Activated naive CD4-positive, alpha-beta T cell treated with anti-CD3 and anti-CD28 coated beads, Interleukin-2, amount 50 U/mL, for 24 hours (primary cell): Measurements from ENCODE around the gene AGBL1.
A peak's percentile ranks its signal among the peaks of the same experiment; 100 is the strongest.

ENCODE experiments used
- H3K27ac Mint-ChIP-seq: one replicate; pipeline ENCODE4 v1.8.0; 2021; ENCODE audit warnings: mild to moderate bottlenecking, mixed read lengths
- H3K27me3 Mint-ChIP-seq: one replicate; pipeline ENCODE4 v1.8.0; 2021; ENCODE audit warnings: mixed read lengths
- H3K36me3 Mint-ChIP-seq: one replicate; pipeline ENCODE4 v1.8.0; 2021; ENCODE audit warnings: mixed read lengths
- H3K4me1 Mint-ChIP-seq: one replicate; pipeline ENCODE4 v1.8.0; 2021; ENCODE audit warnings: mixed read lengths
- H3K4me3 Mint-ChIP-seq: one replicate; pipeline ENCODE4 v1.8.0; 2021; ENCODE audit warnings: mild to moderate bottlenecking, mixed read lengths
- H3K9me3 Mint-ChIP-seq: one replicate; pipeline ENCODE4 v1.8.0; 2021; ENCODE audit warnings: mixed read lengths

The AGBL1 gene

DNA sequence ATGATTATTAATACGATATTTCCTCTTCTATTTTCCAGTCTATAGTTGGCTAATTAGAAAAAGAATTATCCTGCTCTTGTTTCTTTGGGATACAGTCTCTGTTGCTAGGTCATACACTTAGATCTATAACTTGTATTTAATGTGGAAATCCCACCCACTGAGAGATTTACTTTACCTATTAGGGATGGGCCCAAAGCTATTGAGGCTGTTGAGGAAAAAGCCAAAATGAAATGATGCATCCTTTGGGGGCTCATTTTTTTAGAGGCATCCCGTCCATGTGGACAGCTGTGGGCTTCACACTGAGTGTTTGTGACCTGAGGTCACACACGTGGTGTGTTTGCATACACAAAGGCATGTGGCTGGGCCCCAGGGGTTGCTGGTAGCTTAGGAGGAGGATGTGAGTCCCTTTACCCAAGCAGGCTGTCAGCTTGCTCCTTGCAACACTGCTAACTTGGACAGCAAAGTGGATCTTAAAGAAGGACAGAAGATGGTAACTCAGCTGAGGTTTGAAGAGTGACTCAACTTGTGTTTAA is 477.4 kb downstream of the AGBL1 start:
- H3K9me3 Mint-ChIP-seq = no peaks in the 10 kb centered on the region
- no peaks in the 10 kb centered on the region for H3K27me3 Mint-ChIP-seq
- H3K36me3 Mint-ChIP-seq = no peaks in the 10 kb centered on the region
- no peak overlapping the region for H3K27ac Mint-ChIP-seq
- no peak overlapping the region for H3K4me3 Mint-ChIP-seq
- H3K4me1 Mint-ChIP-seq = no peaks in the 10 kb centered on the region

- Mint-ChIP-seq H3K9me3 (no peaks in the 10 kb centered on the region), H3K4me1 (no peaks in the 10 kb centered on the region), H3K27me3 (no peaks in the 10 kb centered on the region), H3K27ac (no peak overlapping the region), H3K36me3 (no peaks in the 10 kb centered on the region), H3K4me3 (no peak overlapping the region)
These were observed 478.6 kb downstream of the AGBL1 start for GRCh38 chr15:86558252-86558651.

- Mint-ChIP-seq H3K36me3 (peaks cover 3% of the 10 kb centered on the region), H3K27ac (no peak overlapping the region), H3K4me1 (no peaks in the 10 kb centered on the region), H3K4me3 (no peak overlapping the region), H3K9me3 (no peaks in the 10 kb centered on the region), H3K27me3 (no peaks in the 10 kb centered on the region)
These were observed 479.0 kb downstream of the AGBL1 start for GRCh38 chr15:86558686-86559085.

DNA sequence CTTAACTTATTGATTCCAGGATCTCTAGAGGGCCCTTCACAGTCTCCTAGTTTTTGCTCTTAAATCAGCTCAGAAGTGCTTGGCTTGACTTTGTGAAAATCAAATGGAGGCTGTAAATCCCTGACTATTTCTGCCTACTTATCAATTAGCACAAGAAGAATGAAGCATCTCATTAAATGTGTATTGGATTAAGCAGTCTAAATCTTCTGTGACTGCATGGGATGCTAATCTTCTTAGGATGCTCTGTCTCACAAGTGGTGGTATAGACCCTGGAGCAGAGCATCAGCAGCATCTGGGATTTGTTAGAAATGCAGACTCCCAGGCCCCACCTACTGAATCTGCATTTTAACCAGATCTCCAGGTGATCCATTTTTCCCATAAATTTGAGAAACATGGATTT is 488.7 kb downstream of the AGBL1 start:
- Mint-ChIP-seq H3K9me3 (no peaks in the 10 kb centered on the region), H3K27me3 (no peaks in the 10 kb centered on the region), H3K4me1 (peaks cover 8% of the 10 kb centered on the region), H3K36me3 (peaks cover 9% of the 10 kb centered on the region), H3K27ac (no peak overlapping the region), H3K4me3 (no peak overlapping the region)

DNA sequence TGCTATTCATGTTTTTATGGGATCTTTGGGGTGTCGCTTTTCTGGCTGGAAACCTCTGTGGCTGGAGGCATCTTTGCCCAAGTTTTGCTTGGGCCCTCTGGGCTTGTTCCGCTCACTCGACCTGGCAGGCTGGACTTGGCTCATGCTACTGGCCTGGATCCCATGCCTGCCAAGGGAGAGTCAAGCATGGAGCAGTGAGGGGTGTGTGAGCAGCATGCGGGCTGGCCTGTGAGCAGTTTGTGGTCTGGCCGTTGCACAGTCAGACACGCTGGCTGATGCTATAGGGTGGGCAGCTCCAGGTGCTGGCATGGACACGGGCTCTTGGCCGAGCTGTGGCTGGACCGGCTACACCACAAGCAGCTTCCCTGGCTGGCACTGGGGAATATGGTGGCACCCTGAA is 491.1 kb downstream of the AGBL1 start:
- peaks cover 1% of the 10 kb centered on the region for H3K36me3 Mint-ChIP-seq
- no peaks in the 10 kb centered on the region for H3K27me3 Mint-ChIP-seq
- H3K9me3 Mint-ChIP-seq = no peaks in the 10 kb centered on the region
- H3K27ac Mint-ChIP-seq = peak overlapping the region; percentile 47
- H3K4me3 Mint-ChIP-seq = no peak overlapping the region
- H3K4me1 Mint-ChIP-seq = peaks cover 15% of the 10 kb centered on the region

GRCh38 chr15:86571873-86572272 is 492.2 kb downstream of the AGBL1 start:
- H3K27me3 Mint-ChIP-seq = no peaks in the 10 kb centered on the region
- no peaks in the 10 kb centered on the region for H3K36me3 Mint-ChIP-seq
- H3K27ac Mint-ChIP-seq = no peak overlapping the region
- no peaks in the 10 kb centered on the region for H3K9me3 Mint-ChIP-seq
- peaks cover 12% of the 10 kb centered on the region for H3K4me1 Mint-ChIP-seq
- H3K4me3 Mint-ChIP-seq = no peak overlapping the region

GRCh38 chr15:86572368-86572841 is 492.7 kb downstream of the AGBL1 start:
- no peaks in the 10 kb centered on the region for H3K27me3 Mint-ChIP-seq
- H3K9me3 Mint-ChIP-seq = no peaks in the 10 kb centered on the region
- H3K4me1 Mint-ChIP-seq = peaks cover 12% of the 10 kb centered on the region
- no peak overlapping the region for H3K27ac Mint-ChIP-seq
- H3K36me3 Mint-ChIP-seq = no peaks in the 10 kb centered on the region
- no peak overlapping the region for H3K4me3 Mint-ChIP-seq

DNA sequence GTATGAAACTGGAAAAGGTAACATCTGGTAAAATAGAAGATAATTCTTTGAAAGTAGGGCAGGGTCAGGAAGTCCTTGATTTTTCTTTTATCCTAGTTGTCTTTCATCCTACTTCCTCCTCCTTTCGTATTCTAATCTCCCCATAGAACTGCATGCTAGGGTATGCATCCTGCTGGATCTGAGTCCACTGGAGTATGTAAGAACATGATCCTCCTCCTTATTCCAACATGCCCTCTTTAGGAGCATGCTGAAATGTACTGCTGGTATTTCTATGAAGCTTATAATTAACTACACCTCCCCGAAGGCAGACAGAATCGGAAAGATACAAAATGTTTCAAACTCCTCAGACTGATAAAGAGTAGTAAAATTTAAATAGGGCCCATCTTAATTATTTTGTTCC is 493.8 kb downstream of the AGBL1 start:
- no peaks in the 10 kb centered on the region for H3K36me3 Mint-ChIP-seq
- H3K27me3 Mint-ChIP-seq = no peaks in the 10 kb centered on the region
- H3K4me3 Mint-ChIP-seq = no peak overlapping the region
- no peaks in the 10 kb centered on the region for H3K9me3 Mint-ChIP-seq
- H3K4me1 Mint-ChIP-seq = peaks cover 12% of the 10 kb centered on the region
- no peak overlapping the region for H3K27ac Mint-ChIP-seq

DNA sequence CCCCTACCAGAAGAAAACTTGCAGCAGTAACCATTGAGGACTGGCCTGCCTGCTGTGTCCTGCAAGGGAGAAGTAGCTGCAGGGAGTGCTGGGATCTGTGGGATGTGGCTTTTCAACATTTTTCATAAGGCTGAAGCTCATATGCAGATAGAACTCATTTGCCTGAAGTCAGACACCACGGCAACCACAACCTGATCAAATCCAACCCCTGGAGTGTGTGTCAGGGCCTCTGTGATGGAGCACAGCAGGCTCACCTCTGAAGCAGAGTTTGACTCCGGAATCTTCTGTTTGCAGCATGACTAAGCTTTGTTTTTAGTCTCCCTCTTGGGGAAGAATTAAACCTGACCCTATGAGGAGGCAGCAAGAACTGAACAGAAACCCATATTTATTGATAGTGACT is 508.7 kb downstream of the AGBL1 start:
- peaks cover 1% of the 10 kb centered on the region for H3K27me3 Mint-ChIP-seq
- no peak overlapping the region for H3K4me3 Mint-ChIP-seq
- H3K4me1 Mint-ChIP-seq = no peaks in the 10 kb centered on the region
- H3K27ac Mint-ChIP-seq = no peak overlapping the region
- H3K9me3 Mint-ChIP-seq = peaks cover 4% of the 10 kb centered on the region
- no peaks in the 10 kb centered on the region for H3K36me3 Mint-ChIP-seq

GRCh38 chr15:86590461-86590860 is 510.8 kb downstream of the AGBL1 start:
- H3K27me3 Mint-ChIP-seq = no peaks in the 10 kb centered on the region
- H3K27ac Mint-ChIP-seq = no peak overlapping the region
- H3K4me1 Mint-ChIP-seq = no peaks in the 10 kb centered on the region
- H3K36me3 Mint-ChIP-seq = no peaks in the 10 kb centered on the region
- H3K4me3 Mint-ChIP-seq = no peak overlapping the region
- peaks cover 4% of the 10 kb centered on the region for H3K9me3 Mint-ChIP-seq

- H3K27me3 Mint-ChIP-seq = no peaks in the 10 kb centered on the region
- no peak overlapping the region for H3K27ac Mint-ChIP-seq
- no peak overlapping the region for H3K4me3 Mint-ChIP-seq
- H3K9me3 Mint-ChIP-seq = peaks cover 4% of the 10 kb centered on the region
- H3K4me1 Mint-ChIP-seq = no peaks in the 10 kb centered on the region
- H3K36me3 Mint-ChIP-seq = no peaks in the 10 kb centered on the region
These were observed 511.5 kb downstream of the AGBL1 start for GRCh38 chr15:86591158-86591557.

DNA sequence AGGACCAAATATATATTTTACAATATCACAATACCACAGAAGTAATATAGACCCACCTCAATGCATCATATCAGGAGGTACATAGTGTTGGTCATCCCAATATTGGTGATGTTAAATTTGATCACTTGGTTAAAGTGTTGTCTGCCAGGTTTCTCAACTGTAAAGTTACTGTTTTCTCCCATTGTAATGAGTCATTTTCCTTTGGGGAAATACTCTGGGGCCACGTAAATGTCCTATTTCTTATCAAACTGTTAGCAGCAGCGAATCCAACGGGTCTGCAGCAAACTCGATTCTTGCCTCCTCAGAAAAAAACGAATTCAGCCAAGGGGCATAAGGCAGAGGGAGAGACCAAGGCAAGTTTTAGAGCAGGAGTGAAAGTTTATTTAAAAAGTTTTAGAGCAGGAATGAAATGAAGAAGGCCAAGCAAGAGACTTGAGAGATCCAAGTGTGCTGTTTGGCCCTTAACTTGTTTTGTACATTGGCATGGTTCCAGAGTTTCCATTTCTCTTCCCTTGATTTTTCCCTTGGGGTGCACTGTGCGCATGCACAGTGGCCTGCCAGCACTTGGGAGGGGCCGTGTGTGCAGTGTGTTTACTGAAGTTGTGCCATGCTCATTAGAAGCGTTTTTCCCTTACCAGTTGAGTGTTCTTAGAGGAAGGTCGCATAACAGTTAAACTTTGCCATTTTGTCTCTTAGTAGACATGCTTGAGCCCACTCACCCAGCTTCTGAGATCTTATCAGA is 512.5 kb downstream of the AGBL1 start:
- Mint-ChIP-seq H3K27me3 (no peaks in the 10 kb centered on the region), H3K36me3 (no peaks in the 10 kb centered on the region), H3K4me3 (no peak overlapping the region), H3K27ac (no peak overlapping the region), H3K9me3 (peaks cover 4% of the 10 kb centered on the region), H3K4me1 (no peaks in the 10 kb centered on the region)

DNA sequence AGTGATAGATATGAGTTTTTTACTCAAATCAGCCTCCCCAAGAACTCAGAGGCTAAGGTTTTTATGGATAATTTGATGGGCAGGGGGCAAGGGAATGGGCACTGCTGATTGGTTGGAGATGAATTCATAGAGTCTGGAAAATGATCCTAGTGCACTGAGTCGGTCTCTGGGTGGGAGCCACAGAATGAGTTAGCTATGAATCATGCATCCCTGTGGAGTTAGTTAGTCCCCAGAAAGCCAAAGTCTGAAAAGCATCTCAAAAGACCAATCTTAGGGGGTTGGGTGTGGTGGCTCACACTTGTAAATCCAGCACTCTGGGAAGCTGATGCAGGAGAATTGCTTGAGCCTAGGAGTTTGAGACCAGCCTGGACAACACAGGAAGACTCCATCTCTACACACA is 516.1 kb downstream of the AGBL1 start:
- no peaks in the 10 kb centered on the region for H3K4me1 Mint-ChIP-seq
- H3K9me3 Mint-ChIP-seq = peaks cover 4% of the 10 kb centered on the region
- no peaks in the 10 kb centered on the region for H3K36me3 Mint-ChIP-seq
- no peak overlapping the region for H3K4me3 Mint-ChIP-seq
- no peak overlapping the region for H3K27ac Mint-ChIP-seq
- no peaks in the 10 kb centered on the region for H3K27me3 Mint-ChIP-seq

- H3K36me3 Mint-ChIP-seq = no peaks in the 10 kb centered on the region
- H3K4me1 Mint-ChIP-seq = no peaks in the 10 kb centered on the region
- peaks cover 3% of the 10 kb centered on the region for H3K9me3 Mint-ChIP-seq
- H3K27ac Mint-ChIP-seq = no peak overlapping the region
- no peak overlapping the region for H3K4me3 Mint-ChIP-seq
- no peaks in the 10 kb centered on the region for H3K27me3 Mint-ChIP-seq
These were observed 523.8 kb downstream of the AGBL1 start for GRCh38 chr15:86603466-86603865.

DNA sequence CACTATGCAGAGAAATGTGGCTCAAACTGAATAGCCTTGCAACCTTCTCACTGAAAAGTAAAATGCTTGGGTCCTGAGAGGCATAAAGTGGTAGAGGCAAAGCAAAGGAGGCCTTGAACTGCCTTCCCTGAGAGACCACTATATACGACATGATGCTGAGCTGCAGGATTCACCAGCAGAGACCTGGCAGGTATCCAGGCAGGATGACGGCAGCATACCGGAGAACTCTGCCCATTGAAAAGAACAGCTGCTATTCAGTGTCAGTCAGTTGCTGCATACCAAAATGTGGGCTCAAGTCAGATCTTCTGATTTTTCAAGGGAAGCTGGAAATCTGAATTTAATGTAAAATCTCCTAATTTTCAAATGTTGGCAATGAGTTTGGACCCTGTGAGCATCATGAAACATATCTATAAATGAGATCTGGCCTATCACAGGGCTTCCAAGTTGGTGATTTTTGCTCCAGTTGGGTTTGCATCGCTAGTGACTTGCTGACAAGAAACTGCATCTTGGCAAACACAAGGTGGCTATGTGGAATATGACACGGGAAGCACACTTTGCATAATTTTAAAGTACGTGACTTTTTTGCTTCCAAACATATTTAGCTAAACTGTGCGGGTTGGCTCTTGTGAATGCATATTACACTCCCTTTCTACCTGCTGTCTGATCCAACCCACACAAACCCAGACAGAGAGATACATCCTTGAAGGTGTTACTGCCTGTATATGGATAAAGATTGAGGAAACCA is 529.0 kb downstream of the AGBL1 start:
- Mint-ChIP-seq H3K4me1 (peaks cover 26% of the 10 kb centered on the region), H3K27me3 (no peaks in the 10 kb centered on the region), H3K36me3 (no peaks in the 10 kb centered on the region), H3K9me3 (peaks cover 3% of the 10 kb centered on the region), H3K4me3 (no peak overlapping the region), H3K27ac (no peak overlapping the region)

GRCh38 chr15:86609275-86609674 is 529.6 kb downstream of the AGBL1 start:
- no peak overlapping the region for H3K27ac Mint-ChIP-seq
- H3K27me3 Mint-ChIP-seq = no peaks in the 10 kb centered on the region
- H3K9me3 Mint-ChIP-seq = peaks cover 3% of the 10 kb centered on the region
- no peak overlapping the region for H3K4me3 Mint-ChIP-seq
- peaks cover 30% of the 10 kb centered on the region for H3K4me1 Mint-ChIP-seq
- H3K36me3 Mint-ChIP-seq = no peaks in the 10 kb centered on the region
